GM10266 (cell line): ENCODE data around the gene DIPK1B.
"Not testable (repeated sequence)": the region's sequence is repeated elsewhere in the genome, so short reads cannot be mapped to it uniquely, and the experiment has no call there.

ENCODE experiments used
- DNase-seq: peaks from one replicate; pipeline ENCODE4 v3.0.0; 2012; ENCODE audit errors: extremely low spot score
- CTCF ChIP-seq: IDR thresholded peaks from 2 replicates; pipeline ENCODE4 v1.5.1; 2012; ENCODE audit warnings: mild to moderate bottlenecking, low read depth; ENCODE audit not compliant: control insufficient read depth, insufficient read depth; ENCODE audit errors: missing control alignments

The DIPK1B gene

GRCh38 chr9:136751814-136752213 lies 39.4 kb downstream of the DIPK1B start:
- DNase-seq = no peak
- TF ChIP-seq CTCF = no peak

GRCh38 chr9:136753371-136754058 lies 41.1 kb downstream of the DIPK1B start:
- TF ChIP-seq CTCF = no peak
- no peak for DNase-seq

- TF ChIP-seq CTCF = no peak
- no peak for DNase-seq
These were observed 41.7 kb downstream of the DIPK1B start for GRCh38 chr9:136754059-136754572.

GRCh38 chr9:136754626-136755301 lies 42.4 kb downstream of the DIPK1B start:
- TF ChIP-seq CTCF = no peak
- DNase-seq = no peak

- not testable (repeated sequence) for DNase-seq
These were observed 43.1 kb downstream of the DIPK1B start for GRCh38 chr9:136755302-136756133.

- no peak for TF ChIP-seq CTCF
These were observed 43.7 kb downstream of the DIPK1B start for GRCh38 chr9:136756134-136756438.

GRCh38 chr9:136756836-136757235 lies 44.5 kb downstream of the DIPK1B start:
- DNase-seq = no peak
- TF ChIP-seq CTCF = no peak

More at GRCh38 chr9:136756134-136756438, 43.7 kb downstream of the DIPK1B start:
- DNase-seq = no peak
